Endometrium (tissue), 2 donors: ENCODE measurements around the gene ST3GAL3.

Source experiments
- FAIRE-seq: peaks from 2 replicates; lab custom pipeline; 2012; peaks lifted over from hg19 to GRCh38; lab: Jason Lieb, UNC
- donor health status: control.
- donor health status: control.

The ST3GAL3 gene

GRCh38 chr1:43942411-43942810, 235.1 kb downstream of the ST3GAL3 start:
- no peak for FAIRE-seq

GRCh38 chr1:43944860-43945259, 237.5 kb downstream of the ST3GAL3 start:
- no peak for FAIRE-seq

DNA sequence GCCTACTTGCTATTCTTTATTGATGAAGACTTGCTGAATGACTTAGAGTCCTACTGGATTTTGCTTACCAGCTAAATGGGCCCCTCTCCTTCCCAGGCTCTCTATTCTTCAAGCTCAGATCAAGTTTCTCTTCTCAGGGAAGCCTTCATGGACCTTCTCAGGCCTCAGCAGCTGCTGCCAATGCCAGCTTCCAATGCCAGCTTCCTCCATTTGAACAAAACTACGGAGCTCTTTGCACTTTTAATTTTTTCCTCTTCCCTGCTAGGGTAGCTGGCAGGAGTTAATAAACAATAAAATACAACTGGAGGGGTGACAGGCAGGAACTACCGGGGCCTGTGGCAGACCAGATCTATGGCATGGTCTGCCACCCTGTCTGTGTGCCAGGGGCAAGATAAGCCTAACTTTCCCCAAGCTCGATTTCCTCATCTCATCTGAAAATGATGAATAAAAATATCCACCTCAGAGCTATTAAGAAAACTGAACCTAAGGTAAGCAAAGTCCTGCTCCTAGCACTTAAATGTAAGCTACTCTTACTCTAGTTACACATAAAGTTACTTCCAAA, 238.4 kb downstream of the ST3GAL3 start:
- FAIRE-seq = no peak

GRCh38 chr1:43946236-43947060, 239.1 kb downstream of the ST3GAL3 start, which contains the start of gene IPO13:
IPO13 (plus strand) TSS chr1:43946950; CDS start chr1:43947601, 651 bp downstream.
- no peak for FAIRE-seq

DNA sequence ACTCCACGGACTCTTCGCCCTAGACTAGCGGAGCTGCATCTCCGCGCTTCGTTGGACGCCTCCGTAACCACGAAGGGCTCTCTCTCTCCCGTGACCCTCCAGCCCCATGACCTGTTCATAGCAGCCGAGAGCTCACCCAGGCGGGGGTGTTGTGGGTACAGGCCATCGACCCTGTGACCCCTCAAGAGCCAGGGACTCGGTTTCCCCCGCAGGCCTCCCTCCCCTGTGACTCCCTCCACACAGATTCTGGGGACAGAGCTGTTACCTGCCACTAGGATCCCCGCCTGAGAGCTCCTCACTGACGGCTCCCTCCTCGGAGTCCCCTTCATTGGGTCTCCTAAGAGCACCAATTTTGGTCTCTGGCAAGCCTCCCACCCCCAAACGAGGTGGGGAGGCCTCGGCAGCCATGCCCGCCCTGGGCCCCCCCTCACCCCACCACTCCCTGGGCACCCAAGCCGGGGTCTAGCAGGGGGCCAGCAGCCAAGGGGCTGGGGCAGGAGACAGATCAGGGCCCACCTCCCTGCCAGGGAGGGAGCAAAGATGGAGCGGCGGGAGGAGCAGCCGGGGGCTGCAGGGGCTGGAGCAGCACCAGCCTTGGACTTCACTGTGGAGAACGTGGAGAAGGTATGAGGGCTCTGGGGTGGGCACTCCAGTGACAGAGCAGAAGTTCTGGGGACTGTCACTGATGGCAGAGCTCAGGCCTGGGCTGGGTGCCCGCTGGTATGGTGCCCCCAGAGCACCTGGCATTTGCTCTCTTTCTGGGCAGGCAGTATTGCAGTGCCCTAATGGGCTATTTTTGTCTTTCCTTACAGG, 239.9 kb downstream of the ST3GAL3 start:
- FAIRE-seq = no peak

- no peak for FAIRE-seq
These were observed 240.6 kb downstream of the ST3GAL3 start for GRCh38 chr1:43947874-43948437.

- FAIRE-seq = no peak
These were observed 242.3 kb downstream of the ST3GAL3 start for GRCh38 chr1:43949678-43950077.

- no peak for FAIRE-seq
These were observed 244.0 kb downstream of the ST3GAL3 start for GRCh38 chr1:43951021-43951985.

DNA sequence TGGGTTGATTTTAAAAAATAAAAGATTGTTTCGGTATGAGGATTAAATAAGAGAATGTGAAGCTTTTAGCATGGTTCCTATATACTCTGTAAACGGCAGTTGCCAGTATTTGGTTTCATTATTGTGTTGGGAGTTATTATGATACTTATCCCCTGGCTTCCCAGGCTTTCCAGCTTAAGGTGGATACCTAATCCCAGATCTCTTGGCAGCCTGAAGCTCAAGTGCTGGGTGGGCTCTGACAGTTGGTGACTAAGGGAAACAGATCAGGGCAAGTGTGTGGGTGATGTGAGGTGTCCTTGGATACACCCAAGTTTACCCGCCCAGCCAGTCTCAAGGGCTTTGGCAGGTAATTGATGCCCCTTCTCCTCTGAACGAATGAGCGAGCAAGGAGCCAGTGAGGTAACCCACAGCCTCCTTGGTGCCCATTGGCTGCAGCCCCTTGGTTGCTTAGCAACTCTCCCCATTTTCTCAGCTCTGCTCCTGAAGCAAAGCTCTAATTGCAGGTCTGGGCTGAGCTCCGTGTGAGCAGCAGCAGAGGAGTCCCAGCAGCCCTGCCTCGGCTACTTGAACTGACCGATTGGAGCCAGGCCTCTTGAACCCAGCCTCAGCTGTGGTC, 245.5 kb downstream of the ST3GAL3 start:
- no peak for FAIRE-seq

GRCh38 chr1:43953361-43953760, 246.0 kb downstream of the ST3GAL3 start:
- no peak for FAIRE-seq

- no peak for FAIRE-seq
These were observed 246.7 kb downstream of the ST3GAL3 start for GRCh38 chr1:43954036-43954435.

- no peak for FAIRE-seq
These were observed 248.9 kb downstream of the ST3GAL3 start for GRCh38 chr1:43956234-43956633.

DNA sequence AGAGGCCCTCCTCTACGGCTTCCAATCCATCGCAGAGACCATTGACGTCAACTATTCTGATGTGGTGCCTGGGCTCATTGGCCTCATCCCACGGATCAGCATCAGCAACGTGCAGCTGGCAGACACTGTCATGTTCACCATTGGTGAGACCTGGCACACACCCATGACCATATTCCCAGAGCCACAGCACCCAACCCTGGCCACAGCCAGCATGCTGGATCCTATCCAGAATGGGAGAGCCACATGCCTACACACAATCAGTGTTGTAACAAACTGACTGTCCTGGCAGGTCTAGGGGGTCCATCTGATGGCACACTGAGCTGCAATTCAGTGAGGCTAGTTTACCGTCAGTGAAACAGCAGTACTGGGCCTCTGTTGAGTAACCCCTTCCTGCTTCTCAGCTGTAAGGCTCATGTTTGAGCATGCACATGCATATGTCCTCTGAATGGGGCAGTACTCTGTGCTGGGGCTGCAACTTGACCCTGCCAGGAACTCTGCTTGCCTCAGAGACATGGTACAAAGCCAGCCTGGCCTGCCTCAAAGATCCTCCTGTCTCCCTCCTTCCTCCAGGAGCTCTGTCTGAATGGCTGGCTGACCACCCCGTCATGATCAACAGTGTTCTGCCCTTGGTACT, 250.2 kb downstream of the ST3GAL3 start:
- FAIRE-seq = no peak

DNA sequence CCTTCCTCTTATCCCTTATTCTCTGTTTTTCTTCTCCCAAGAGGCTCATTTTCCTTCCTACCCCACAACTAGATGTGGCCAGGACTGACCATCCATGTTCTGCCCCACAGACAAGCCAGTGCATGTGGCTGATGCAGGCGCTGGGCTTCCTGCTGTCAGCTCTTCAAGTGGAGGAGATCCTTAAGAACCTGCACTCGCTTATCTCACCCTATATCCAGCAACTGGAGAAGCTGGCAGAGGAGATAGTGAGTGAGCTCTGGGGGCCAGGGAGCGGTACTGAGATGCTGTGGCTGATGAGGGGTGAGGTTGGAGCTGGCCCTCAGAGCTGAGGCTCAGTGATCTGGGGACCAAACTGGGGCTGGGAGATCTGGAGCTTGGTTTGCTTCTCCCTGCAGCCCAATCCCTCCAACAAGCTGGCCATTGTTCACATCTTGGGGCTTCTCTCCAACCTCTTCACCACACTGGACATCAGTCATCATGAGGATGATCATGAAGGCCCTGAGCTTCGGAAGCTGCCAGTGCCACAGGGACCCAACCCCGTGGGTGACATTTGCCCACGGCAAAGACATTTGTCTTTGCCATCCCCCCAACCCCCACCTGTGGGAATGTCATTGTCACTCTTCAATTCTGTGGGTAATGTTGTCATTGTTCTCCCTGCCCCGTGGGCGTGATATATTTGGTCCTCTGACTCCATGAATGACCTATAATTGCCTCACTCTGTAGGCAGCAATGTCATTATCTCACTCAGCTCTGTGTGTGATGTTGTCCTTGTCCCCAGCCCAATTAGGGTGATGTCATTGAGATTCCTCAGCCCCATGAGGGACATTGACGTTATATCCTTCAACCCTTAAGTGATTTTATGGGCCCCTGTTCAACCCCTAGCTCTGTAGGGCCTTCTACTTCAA, 251.3 kb downstream of the ST3GAL3 start:
- FAIRE-seq = no peak

DNA sequence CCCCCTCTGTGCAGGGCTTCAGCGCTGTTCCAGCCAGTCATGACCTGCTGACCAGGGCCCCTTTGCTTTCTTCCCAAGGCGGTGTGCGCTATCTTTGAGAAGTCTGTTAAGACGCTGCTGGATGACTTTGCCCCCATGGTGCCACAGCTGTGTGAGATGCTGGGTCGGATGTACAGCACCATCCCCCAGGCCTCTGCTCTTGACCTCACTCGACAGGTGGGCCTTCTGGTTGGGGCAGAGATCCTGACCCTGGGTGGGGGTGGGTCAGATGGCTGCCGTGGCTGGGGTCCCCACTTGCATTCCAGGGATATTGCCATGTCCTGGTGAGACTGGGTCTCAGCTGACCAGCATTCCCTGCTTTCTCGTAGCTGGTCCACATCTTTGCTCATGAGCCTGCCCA, 253.5 kb downstream of the ST3GAL3 start:
- no peak for FAIRE-seq

DNA sequence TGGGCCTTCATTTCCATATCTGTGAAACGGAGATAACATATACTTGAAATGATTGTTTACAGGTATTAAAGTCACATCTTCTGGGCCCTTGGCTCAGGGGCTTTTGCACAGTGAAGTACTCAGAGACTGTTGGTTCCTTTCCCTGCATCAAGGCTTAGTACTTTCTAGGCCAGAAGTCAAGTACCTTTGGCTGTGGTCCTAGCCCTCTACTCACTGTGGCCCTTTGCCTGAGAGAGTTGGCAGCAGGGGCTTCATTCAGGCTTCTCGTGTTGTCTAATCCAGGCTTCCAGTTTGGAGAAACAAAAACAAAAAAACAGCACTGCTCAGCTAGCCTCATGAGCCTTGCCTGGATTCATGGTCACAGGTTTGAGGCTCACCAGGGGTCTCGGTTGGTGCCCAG, 254.4 kb downstream of the ST3GAL3 start:
- FAIRE-seq = no peak

DNA sequence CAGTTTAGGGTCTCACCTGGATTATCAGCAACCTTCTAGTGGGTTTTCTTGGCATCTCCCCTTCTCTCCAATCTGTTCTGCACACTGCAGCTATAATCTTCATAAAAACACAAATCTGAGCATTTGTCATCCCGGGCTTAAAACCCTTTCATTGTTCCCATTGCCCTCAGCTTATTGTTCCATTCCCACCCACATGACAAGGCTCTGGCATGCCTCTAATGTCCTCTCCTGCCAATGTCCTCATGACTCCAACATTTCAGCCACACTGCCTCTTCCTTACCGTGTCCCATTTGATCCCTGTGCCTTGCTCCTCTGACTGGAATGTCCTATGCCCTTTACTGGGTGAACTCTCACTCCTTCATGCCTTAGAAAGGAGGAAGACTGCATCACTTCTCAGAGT, 255.0 kb downstream of the ST3GAL3 start:
- FAIRE-seq = no peak

- no peak for FAIRE-seq
These were observed 255.7 kb downstream of the ST3GAL3 start for GRCh38 chr1:43963006-43963405.

DNA sequence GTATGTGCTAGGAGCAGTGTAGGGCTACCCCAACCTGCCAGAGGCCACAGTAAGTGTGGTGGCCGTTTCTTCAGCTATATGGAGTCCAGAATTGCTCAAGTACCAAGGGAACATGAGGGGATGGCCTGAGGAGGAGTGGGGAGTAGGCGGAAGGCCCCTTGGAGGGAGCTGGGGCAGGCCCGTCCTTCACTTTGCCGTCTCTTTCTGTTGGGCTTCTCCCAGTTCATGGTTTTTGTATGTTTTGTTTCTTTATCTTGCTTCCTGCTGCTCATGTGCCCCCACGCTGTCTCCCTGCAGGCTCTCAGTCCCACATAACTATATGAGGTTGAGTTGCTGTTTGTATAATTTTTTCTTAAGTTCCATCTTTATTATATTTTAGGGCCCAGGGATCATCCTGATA, 256.6 kb downstream of the ST3GAL3 start:
- no peak for FAIRE-seq
